NOMO-1 treated with DMSO at 0.1 percent for 48 hours (cell line): ENCODE data around the gene MIPEP.
"Not testable (repeated sequence)": the region's sequence is repeated elsewhere in the genome, so short reads cannot be mapped to it uniquely, and the experiment has no call there.

Experiments used
- DNase-seq: peaks from one replicate; lab custom pipeline; 2025; ENCODE audit not compliant: unreplicated experiment; lab: John Stamatoyannopoulos, UW

MIPEP gene

DNA sequence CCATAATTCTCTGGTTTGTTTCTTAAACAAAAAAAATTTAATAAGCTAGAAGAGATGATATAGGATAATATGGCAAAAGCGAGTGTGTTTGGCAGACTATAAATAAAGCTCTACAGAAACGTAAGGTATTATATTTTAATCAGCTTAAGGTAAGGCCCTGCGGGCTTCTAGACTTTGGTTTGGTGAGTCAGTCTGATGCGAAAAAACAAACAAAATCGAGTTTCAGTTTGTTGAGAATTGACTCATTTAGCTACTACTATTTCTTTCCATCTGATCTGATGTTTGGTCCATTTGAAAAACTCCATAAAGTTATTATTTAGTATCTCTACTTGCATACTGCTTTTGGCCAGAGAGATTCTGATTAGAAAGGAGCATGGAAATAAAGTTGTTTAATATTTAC lies 138.0 kb downstream of the MIPEP start:
- DNase-seq: no peak

GRCh38 chr13:23750383-23751121 lies 138.6 kb downstream of the MIPEP start:
- no peak for DNase-seq

- DNase-seq: no peak
Measured at GRCh38 chr13:23749288-23749873, 139.8 kb downstream of the MIPEP start.

- DNase-seq: no peak
Measured at GRCh38 chr13:23748109-23748990, 140.8 kb downstream of the MIPEP start.

- DNase-seq: not testable (repeated sequence)
Measured at GRCh38 chr13:23746141-23746540, 143.1 kb downstream of the MIPEP start.

DNA sequence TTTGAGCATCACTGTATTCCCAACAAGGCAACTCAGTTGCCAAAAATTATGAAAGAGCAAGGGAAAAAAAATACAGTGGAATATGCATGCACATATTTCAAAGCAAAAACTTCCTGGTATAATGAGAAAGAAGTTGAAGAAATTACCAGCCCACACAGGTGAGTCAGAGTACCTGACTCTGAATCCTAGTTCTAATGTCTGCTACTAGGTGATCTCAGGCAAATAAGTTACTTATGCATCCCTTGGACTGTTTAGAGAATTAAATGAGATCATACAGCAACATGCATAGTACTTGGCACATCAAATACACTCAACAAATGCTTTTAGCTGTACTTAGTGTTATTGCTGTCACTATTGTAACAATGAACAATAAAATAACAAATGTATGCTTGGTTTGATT lies 144.9 kb downstream of the MIPEP start:
- no peak for DNase-seq

- no peak for DNase-seq
Measured at GRCh38 chr13:23743278-23744076, 145.7 kb downstream of the MIPEP start.

DNA sequence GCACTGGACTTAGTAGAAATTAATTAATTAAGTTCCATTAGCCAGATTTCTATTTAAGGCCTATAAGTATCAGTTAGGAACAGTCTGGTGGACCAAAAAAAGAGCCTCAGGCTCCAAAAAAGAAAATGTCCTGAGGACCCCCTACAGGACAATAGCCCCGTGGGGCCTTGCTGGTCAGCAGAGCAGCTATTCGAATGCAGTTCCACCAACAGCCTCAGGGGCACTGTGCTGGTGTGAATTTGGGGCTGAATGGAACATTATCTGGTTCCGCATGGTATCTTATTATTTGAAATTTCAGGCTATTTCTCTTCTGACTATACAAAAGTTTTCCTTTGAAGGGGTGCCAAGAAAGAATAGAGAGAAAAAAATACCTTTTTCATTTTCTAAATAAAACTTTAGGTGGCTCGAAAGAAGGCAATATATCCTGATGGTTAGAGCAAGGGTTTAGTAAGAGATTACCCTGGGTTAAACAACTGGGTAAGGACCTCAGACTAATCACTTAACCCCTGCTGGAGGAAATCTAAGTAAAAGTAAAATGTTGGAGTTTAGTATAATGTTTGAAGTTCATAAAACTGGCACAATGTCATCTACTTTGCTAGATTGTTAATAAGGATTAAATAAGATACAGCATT lies 147.2 kb downstream of the MIPEP start:
- DNase-seq: no peak

DNA sequence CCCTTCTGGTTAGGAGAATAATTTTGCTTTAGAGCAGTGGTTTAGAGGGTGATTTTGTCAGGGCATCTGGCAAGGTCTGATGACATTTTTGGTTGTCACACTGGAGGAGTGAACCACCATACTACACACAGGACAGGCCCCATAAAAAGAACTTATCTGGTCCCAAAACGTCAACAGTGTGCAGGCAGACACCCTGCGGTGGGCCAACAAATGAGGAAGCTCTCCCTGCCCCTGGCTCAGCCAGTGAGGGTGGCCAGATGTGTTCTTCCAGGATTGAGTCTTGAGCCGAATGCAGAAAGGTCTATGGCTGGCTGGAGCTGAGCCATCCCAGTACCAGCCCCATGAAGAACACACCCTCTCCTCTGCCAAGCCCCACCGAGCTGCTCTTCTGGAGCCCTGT lies 149.2 kb downstream of the MIPEP start:
- DNase-seq: no peak

- no peak for DNase-seq
Measured at GRCh38 chr13:23739596-23739995, 149.6 kb downstream of the MIPEP start.

GRCh38 chr13:23736541-23736940 lies 152.7 kb downstream of the MIPEP start:
- DNase-seq: no peak

GRCh38 chr13:23735329-23735728 lies 153.9 kb downstream of the MIPEP start:
- no peak for DNase-seq

GRCh38 chr13:23731709-23732108 lies 157.5 kb downstream of the MIPEP start:
- DNase-seq: no peak

DNA sequence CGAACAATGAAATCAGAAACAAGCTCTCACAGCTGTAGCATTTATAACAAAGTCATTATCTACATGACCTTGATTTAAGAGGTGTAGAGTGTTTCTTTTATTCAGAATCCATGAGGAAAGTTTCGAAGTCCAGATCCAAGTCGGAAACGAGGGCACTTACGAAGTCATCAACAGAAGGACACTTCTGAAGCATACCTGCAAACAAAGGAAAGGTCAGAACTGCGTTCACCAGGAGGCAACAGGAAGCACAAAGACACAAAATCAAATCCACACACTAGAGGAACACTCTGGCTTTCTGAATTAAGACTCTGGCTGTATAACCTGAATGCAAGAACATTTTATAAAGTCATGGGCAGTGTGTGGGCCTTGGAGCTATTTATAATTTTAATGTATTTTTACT lies 158.9 kb downstream of the MIPEP start:
- DNase-seq: no peak

GRCh38 chr13:23729531-23729930 lies 159.7 kb downstream of the MIPEP start:
- no peak for DNase-seq

DNA sequence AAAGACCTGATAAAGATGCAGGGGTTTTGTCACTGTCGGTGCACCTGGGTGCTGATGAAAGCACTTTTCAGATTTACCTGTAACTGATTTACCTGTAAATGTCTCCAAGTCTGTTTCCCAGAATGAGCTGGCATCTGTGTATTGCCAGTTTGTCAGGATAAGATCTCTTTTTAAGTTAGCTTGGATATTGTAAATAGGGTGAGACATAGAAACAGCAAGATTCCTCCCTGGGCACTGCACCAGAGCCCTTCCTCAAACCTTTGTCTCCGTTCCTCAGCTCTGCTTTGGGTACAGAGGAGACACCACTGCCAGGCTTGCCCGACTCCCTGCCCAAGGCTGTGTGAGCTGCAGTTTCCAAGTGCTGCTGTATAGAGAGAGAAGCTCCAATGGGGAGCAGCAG lies 160.4 kb downstream of the MIPEP start:
- no peak for DNase-seq

DNA sequence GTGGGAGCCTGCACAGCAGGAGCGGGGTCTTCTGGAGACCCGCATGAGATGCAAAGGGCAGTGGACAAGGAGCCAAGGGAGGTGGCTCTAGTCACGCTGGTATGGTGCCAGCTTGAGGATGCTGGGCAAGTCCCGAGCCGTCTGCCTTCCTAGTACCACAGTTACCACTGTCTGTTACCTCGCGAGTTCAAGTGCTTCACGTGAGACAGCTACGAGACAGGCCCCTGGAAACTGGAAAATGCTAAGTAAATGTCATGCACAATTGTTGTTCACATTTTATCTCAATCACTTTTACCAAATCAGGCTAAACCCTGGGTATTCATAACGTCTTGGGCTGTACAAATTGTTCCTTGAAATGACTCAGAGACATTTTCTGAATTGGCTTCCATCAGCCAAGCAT lies 163.3 kb downstream of the MIPEP start:
- no peak for DNase-seq

GRCh38 chr13:23724196-23724970 lies 164.8 kb downstream of the MIPEP start:
- no peak for DNase-seq

DNA sequence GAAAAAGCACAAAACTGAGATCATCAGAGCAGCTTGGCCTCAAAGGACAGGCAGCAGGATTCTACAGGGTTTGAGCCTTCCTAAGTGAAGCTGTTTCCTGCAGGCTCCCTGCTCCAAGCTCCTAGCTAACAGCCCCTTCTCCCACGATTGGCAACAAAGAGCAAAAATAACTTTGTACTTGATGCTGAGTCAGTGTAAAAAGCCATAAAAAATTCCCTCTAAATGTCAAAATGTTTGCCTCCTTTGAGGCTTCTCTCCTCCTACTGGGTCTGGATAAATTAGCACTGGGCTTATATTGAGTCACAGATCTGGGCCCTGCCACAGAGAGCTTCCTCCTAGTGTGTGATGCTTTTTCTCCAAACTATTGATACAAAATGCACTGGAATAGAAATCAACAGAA lies 165.7 kb downstream of the MIPEP start:
- no peak for DNase-seq
